HG02759 (cell line): ENCODE data around the gene SIRT3.

ENCODE experiments used
- ATAC-seq: cut with Tn5 transposase; IDR thresholded peaks from one replicate; pipeline ENCODE4 v1.9.1; 2021; ENCODE audit warnings: mild to moderate bottlenecking, moderate library complexity; ENCODE audit not compliant: unreplicated experiment

The SIRT3 gene

DNA sequence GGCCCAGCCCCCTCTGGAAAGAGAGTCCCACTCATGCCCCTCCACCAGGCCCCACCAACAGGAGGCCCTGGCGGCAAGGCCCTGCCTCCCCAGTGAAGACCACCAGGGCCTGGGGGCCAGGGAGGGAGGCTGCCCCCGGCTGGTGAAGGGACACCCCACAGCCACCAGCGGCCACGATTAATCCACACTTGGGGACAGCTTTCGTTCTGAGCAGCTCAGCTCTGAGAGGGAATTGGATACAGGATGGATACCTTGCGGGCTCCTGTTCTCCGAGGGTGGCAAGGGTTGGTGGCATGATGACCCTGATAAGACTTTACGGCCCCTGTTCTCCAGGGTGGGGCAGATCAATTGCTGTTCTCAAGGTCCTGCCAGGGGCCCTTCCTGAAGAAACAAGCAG, 35.2 kb upstream of the SIRT3 start:
- ATAC-seq, result no peak

DNA sequence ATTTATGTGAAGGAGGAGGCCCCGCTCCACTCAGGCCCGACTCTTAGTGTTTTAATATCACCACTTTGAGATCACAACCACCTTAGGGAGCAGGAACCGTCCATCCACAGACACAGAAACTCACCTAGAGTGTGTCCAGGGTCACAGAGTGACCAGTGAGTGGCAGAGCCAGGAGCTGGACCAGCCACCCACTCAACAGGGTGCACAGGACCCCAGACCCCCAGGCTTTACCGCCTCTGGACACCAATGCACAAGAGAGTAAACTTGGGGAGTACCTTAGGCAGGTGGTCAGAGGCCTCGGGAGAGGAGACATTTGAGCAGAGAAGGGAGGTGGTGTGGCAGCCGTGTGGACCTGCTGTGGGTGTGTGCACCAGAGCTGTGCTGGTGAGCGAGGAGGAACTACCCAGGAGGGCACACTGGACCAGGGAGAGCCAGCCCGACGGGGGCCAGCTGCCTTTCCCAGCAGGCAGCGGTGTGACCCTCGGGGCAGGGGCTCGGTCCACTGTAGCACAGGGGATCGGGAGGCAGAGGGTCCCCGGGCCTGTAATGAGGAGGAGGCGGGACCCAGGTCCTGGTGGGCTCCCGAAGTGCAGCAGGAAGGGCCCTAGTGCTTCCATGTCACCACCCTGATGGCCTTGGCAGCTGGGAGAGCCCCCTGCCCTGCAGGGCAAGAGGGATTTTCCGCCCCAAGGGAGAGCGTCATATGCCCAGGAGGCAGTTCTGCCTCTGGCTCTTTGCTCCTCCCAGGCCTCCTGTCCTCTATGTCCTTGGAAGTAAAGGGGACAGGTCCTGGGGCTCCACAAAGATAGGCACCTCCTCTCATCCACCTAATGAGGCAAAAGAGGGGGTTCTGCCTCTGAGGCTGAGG, 34.5 kb upstream of the SIRT3 start:
- no peak for ATAC-seq

DNA sequence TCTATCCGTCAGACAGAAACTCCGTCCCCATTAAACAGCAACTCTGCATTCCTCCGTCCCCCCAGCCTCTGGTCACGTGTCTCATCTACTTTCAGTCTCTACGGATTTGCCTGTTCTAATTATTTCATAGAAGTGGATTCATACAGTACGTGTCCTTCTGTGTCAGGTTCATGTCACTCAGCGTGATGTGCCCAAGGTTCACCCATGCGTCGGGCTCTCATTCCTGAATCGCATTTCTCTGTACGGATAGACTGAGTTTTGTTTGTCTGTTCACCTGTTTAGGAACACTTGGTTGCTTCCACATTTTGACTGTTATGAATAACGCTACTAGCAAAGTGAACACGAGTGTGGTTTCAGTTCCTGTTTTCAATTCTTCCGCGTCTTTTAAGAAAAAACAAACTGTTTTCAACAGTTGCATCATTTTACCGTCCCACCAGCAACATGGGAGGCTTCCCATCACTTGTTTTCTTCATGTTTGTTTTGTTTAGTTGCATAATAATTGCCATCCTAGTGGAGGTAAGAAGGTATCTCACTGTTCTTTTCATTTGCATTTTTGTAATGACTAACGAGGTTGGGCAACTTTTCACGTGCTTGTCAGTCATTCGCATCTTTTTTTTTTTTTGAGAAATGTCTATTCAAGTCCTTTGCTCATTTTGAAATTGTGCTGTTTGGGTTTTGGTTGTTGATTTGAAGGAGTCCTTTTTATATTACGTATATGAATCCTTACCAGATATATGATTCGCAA, 33.2 kb upstream of the SIRT3 start:
- peak; percentile 69 for ATAC-seq

DNA sequence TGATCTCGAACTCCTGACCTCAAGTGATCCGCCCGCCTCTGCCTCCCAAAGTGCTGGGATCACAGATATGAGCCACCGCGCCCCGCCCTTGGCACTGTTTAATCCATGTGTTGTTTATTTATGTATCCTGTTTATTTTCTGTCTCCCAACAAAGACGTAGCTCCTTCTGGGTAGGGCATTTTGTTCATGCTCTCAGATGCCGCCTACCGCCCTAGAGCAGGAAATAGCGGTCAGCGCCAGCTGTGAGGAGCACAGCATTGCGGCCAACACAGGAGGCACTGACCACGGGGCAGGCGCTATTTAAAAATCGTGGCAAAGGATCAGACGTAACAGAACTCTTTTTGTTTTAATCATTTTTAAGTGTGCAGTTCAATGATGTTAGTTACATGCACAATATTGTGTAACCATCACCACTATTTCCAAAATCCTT, 32.6 kb upstream of the SIRT3 start:
- ATAC-seq, result peak; percentile 47

DNA sequence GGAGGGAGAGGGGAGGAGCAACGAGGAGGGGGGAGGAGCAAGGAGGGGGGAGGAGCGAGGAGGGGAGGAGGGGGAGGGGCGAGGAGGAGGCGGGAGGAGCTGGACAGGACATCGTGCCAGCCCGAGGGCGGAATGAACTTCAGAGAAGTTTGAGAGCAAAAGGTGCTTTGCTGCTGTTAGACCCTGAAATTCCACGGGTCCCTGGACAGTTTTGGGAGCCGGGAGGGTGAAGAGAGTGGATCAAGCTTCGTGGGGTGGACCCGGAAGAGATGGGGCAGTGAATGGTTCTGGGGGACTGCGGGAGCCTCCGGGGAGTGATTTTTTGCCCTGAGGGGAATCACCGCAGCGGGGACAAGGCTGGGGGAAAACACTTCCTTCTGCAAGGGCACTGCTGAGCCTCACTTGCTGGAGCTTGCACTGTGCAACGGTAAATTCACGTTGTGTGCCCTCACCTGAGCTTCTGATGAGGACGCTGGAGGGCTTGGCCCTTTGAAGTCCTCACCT, 31.4 kb upstream of the SIRT3 start:
- no peak for ATAC-seq

DNA sequence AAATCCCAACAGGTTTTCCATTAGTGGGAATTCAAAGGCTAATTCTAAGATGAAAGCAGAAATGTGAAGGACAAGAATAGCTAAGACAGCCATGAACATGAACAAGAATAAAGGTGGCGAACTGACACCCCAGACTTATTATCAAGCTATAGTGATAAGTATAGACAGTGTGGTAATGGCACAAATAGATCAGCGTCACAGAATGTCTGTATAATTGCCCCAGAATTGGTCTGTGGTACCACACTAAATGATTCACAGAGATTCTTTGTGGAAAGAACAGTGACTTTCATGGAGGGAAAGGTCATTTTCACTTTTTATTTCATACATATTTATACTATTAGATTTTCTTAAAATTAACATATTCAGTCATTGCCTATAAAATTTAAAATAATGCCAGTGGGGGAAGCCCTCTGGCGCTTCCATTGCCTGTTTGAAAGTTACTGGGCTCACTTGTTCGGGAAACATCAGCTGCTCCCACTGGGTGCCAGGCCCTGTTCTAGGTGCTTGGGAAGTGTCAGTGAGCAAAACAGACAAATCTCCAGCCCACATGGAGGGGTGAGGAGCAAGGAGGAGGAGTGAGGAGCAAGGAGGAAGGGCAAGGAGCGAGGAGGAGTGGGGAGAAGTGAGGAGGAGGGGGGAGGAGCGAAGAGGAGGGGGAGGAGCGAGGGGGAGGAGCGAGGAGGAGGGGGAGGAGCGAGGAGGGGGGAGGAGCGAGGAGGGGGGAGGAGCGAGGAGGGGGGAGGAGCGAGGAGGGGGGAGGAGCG, 30.7 kb upstream of the SIRT3 start:
- ATAC-seq, result no peak

DNA sequence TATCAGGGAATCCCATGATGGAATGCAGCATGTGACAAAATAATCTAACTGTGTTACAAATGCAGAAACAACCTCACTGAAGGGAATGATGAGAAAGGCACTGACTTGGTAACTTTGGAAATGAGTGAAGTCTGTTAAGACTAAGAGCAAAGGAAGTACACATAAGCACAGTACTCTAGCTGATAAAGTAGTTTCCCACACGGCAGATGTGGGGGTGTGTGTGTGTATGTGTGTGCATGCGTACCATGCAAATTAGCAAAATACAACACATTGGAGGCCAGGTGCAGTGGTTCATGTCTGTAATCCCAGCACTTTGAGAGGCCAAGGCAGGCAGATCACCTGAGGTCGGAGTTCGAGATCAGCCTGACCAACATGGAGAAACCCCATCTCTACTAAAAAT, 25.5 kb upstream of the SIRT3 start:
- ATAC-seq, result no peak

DNA sequence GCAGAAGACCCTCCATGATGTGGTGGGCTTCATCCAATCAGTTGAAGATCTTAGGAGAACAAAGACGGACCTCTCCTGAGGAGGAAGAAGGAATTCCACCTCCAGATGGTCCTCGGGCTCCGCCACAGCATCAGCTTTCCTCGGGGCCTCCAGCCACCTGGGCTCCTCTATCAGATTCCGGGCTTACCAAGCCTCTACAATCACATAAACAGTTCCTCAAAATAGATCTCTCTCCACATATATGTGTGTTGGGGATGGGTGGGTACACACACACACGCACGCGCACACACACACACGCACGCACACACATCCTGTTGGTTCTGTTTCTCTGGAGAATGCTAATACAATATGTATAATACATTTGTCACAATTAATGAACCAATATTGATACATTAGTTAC, 23.3 kb upstream of the SIRT3 start:
- ATAC-seq, result no peak

DNA sequence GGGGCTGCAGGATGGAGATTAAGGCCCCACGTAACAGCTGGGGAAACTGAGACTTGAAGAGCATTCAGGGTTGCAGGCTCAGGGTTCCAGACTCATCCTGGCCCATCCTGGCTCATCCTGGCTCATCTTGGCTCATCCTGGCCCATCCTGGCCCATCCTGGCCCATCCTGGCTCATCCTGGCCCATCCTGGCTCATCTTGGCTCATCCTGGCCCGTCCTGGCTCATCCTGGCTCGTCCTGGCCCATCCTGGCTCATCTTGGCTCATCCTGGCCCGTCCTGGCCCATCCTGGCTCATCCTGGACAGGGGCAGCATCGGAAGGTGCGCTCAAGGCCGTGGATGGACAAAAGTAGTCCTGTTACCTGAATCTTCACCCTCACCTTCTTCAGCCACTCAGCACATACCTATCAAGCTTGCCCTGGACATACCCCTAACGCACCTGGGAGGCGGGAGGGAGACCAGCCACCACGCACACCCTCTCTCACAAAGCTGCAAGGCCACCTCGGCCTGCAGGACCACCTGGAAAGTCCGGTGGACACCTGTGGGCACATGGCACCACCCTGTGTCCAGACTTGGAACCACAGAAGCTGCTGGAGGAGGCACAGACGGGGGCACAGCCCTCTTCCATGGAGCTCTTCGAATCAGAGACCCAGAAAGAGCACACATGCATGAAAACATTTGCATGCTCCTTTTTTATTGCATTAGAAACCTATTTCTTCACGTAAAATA, 21.8 kb upstream of the SIRT3 start:
- no peak for ATAC-seq

DNA sequence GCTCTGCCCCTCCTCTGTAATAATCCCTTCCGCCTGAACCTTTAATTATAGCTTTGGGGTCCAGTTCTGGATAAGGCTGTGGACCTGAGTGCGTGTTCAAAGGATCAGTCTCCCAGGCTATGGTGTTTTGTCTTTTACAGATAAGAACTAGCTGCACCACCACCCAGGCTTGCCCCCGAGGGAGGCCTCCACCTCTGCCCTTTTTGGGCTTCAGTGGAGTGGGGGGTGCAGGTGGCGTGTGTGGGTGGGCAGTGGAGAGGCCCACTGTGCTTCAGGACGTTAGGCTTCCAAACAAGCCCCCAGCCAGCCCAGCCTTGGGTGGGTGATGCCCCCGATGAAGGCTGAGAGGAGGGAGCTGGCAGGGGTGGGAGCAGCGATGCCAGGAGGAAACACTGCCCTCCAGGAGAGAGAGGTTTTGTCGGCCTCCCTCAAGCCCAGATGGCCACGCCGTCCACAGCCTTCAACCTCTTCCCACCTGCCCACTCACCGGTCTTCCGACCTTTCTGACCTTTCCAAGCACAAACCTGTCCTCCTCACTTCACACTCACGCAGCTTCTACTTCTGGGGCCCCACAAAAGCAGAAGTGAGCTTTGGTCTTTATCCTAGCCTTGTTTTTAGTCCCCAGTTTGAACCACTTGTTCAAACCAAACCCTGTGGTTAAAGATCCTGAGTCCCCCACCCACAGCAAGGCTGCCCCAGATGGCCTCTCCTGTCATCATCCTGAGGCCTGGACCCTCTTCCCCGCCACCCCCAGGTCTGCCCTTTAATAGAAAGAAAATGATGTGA, 21.0 kb upstream of the SIRT3 start:
- ATAC-seq, result no peak

DNA sequence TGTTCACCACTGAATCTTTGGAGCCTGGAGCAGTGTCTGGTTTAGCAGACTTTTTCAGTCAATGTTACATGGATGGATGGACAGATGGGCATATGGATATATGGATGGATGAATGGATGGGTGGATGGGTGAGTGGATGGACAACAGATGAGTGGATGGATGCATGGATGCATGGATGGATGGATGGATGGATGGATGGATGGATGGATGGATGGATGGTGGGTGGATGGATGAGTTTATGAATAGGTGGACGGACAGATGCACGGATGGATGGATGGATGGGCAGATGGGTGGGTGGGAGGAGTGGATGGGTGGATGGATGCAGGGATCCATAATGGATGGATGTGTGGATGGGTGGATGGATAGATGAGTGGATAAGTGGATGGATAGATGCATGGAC, 19.7 kb upstream of the SIRT3 start:
- ATAC-seq, result no peak

DNA sequence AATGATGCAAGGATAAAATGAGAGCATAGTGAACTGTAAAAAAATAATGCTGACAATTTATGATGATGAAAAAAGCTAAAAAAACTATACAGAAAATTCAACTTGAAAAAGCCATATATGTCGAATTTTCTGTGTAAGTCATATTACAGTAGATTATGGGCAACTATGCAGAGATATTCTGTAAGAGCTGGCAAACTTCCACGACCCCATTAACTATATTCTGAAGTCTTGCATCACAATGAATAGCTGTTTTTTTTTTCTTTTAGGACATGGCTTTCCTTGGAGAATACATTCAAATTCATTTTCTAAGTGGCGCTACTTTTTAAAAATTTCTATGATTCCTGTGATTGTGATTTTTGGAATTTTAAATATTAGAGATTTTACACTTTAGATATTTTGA, 19.0 kb upstream of the SIRT3 start:
- no peak for ATAC-seq

DNA sequence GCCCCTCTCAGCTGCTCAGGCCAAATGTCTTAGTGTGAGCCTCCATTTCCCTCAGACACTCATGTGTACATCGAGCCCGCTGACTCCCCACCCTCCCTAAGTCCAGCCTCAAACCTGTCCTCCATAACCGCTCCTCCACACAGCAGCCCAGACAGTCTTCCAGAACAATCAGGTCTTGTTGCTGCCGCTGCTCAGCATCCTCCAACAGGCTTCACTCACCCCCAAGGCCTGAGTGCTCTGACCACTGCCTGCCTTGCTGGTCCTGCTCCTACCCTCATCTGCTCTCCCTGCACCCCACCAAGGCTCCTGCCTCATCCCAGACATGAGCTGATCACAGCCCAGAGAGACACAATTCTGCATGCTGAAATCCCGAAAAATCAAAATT, 17.7 kb upstream of the SIRT3 start:
- ATAC-seq, result no peak

DNA sequence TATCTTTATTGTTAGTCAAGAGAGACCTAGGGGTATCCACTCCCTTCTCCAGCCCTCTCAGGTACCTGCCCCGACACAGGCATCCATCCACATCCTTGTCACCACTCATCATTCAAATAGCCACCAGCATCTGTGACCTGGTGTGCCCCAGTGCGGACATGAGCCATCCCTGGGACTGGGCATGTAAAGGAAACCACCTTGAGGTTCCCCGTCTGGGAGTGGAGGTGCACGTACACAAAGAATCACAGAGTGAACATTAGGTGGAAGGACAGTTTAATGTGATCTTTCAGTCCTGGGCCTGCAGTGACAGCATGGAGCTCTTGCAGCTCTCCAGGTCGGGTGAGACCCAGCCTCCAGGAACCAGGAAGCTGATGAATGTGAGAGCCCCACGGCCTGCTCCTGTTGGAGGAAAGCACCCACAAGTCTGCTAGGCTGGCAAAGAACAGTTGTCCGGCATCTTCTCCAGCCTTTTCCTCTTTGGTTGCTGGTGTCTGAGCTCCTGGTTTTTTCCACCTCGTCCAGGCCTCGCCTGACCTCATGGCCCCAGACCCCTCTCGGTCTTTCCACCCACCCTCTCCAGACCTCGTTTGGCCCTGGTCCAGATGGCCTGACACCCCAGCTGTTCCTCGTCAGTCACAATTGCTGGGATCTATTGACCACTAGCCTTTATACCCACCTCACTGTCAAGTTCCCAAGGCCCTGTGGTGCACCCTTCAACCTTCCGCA, 17.2 kb upstream of the SIRT3 start:
- ATAC-seq, result no peak

DNA sequence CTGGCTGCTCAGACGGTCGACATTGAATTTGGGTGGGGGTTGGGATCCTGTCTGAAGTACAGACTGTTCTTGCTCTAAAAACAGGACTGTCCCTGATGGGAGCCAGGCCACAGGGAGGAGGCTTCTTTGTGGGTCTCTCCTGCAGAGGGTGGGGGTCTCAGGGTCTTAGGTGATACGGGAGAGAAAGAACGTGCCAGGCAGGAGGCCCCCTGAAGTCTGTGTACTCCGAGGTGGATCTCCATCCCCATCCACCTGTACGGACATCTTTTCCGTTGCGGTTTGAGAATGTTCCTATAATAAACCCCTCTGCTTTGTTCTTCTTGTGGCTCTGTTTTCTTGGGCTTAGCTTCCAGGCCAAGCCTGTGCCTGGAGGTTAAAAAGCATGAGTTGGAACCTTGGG, 16.5 kb upstream of the SIRT3 start:
- no peak for ATAC-seq

DNA sequence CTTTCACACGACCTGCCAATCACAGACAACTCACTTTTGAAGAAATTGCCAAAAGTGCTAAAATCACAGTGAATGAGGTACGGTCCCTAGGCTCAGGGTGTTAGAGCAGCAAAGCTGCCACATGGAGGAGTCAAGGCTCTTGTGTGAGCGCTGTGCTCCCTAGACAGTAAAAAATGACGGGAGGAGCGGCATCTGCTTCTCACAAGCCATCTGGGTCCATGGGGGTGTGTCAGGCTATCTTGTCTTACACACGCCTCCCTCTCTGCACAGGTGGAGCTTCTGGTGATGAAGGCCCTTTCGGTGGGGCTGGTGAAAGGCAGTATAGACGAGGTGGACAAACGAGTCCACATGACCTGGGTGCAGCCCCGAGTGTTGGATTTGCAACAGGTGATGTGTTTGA, 15.4 kb upstream of the SIRT3 start:
- ATAC-seq, result no peak

DNA sequence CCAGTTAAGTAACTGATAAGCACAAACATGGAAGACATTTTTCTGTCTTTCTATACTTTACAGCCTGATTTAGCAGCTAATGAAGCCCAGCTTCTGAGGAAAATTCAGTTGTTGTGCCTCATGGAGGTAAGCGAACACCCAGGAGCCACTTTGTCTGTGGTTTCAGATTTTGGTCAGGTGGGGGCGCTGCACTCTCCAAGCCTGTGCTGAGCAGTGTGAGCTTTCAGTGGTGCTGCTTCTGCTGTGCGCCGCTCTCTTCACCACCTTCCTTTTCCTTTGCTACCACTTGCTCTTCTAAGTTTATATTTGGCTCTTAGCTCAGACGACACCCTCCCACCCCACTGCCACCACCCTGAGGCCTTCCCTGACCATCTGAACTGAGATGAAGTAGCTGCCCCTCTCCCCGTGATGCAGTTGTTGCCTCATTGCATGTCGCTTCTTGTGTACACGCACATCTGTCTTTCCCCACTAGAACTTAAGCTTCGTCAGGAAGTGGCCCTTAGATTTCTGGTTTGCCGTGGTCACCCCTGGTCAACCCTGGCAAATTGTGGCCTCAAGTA, 14.7 kb upstream of the SIRT3 start:
- ATAC-seq, result no peak

DNA sequence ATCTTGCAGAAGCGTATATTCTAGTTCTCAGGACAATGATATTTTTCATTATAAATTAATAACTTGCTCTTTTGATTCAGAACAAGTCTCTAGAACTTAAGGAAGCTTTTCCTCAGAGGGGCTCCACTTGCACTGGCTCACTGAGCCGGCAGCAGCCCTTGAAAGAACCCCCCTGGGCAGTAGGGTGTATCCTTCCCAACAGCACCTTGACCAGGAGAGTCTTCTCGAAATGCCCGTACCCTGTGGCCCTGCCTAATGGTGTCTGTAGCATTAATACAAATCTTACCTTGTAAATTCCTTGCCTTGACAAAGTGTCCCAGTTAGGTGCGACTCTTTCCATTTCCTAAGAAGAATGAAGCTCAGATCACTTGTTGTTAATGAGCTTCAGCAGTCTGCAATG, 14.1 kb upstream of the SIRT3 start:
- no peak for ATAC-seq

DNA sequence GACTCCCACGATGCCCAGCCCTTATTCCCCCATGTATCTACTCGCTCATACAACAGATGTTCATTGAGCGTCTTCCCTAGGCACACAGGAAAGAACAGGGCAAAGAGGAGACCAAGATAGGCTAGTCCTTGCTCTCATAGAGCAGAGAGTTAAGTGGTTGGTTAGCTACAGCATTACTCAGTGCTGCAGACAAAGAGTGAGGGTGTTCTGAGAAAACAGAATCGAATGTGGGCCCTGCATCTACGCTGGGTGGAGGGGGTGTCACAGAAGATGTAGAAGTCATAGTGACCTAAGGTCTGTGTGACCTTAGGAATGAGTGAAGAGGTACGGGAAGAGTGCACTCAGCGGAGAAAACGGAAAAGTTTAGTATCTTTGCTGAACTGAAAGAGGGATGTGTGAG, 12.9 kb upstream of the SIRT3 start:
- ATAC-seq, result no peak
